Measurements from ENCODE around the gene TMOD1. TPM values are rescaled to one million over a fixed set of nuclear protein-coding genes. Genes with fewer than 3 reads are reported as not detected.

Gene TMOD1
- total and polyA plus RNA-seq, 2 of the 8 experiments (the other 6 are each of a cell fraction or from before 2014, with no cell fraction given), result 0.17 to 0.88 TPM

DNA sequence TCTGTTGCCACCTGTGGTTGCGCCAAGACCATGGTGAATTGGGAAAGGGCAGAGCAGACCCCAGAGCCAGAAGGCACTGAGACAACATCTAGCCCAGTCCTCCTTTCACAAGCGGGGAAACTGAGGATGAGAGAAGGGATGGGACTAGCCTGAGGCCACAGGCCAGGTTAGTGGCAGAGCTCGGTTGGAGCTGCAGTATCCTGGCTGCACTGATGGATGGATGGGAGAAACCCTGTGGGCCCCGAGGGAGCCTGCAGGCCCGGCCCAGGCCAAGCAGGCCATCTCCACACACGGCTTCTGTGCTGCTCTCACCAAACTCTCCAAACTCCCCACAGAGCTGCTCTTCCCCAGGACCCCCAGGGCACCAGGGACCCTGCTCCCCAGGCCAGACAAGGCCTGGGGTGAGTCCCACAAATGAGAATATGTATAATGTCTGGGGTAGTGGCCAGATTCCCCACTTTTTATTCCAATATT is 71.5 kb downstream of the TMOD1 start (continued):
- TF ChIP-seq, protein P1, sequence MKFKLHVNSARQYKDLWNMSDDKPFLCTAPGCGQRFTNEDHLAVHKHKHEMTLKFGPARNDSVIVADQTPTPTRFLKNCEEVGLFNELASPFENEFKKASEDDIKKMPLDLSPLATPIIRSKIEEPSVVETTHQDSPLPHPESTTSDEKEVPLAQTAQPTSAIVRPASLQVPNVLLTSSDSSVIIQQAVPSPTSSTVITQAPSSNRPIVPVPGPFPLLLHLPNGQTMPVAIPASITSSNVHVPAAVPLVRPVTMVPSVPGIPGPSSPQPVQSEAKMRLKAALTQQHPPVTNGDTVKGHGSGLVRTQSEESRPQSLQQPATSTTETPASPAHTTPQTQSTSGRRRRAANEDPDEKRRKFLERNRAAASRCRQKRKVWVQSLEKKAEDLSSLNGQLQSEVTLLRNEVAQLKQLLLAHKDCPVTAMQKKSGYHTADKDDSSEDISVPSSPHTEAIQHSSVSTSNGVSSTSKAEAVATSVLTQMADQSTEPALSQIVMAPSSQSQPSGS (IDR thresholded peaks at IDR 0.05; ENCODE audit: low read length), result no peak
- TF ChIP-seq RAD21 (IDR thresholded peaks at IDR 0.05 in 1 of 2, conservative IDR thresholded peaks at IDR 0.05 in 1 of 2; ENCODE audit: low read depth in 2 of 2, low read length in 2 of 2), result no peak
- no peak for TF ChIP-seq SAP30 (IDR thresholded peaks at IDR 0.05; ENCODE audit: insufficient read depth, insufficient replicate concordance, low read length)
- TF ChIP-seq KDM5A (IDR thresholded peaks at IDR 0.05; ENCODE audit: low read length), result no peak
- TF ChIP-seq POU5F1 (IDR thresholded peaks at IDR 0.05; ENCODE audit: low read depth, low read length), result no peak
- no peak for TF ChIP-seq RFX5 (IDR thresholded peaks at IDR 0.05; ENCODE audit: borderline replicate concordance, low read depth, low read length)

Measured in H1 (cell line).